Thymus (tissue), 11 donors: ENCODE data around the gene SMPD3. TPM values are rescaled to one million over a fixed set of nuclear protein-coding genes. Genes with fewer than 3 reads are reported as not detected.

ENCODE experiments used
- DNase-seq, 9 donors: peaks; one replicate each; pipeline ENCODE4 v3.0.0-alpha.2; 2013; ENCODE audit warnings: low spot score in 9 of 9, low read depth in 6 of 9, missing footprints in 1 of 9
- H3K27ac ChIP-seq, 2 donors: one replicate each; pipeline ENCODE4 v1.5.1; 2013; ENCODE audit warnings: control low read depth in 1 of 2, low read depth in 1 of 2, low read length in 1 of 2, mild to moderate bottlenecking in 1 of 2, moderate library complexity in 1 of 2
- H3K27me3 ChIP-seq, 2 donors: one replicate each; pipeline ENCODE4 v1.5.1; 2013; ENCODE audit warnings: low read length in 1 of 2; ENCODE audit not compliant: control insufficient read depth in 2 of 2, insufficient read depth in 1 of 2
- H3K36me3 ChIP-seq, 2 donors: one replicate each; pipeline ENCODE4 v1.5.1; 2013; ENCODE audit warnings: low read length in 1 of 2, mild to moderate bottlenecking in 1 of 2, moderate library complexity in 1 of 2; ENCODE audit not compliant: control insufficient read depth in 2 of 2, insufficient read depth in 2 of 2
- H3K4me1 ChIP-seq, 2 donors: one replicate each; pipeline ENCODE4 v1.5.1; 2013; ENCODE audit warnings: low read length in 2 of 2; ENCODE audit not compliant: control insufficient read depth in 2 of 2, insufficient read depth in 2 of 2
- H3K4me3 ChIP-seq, 2 donors: one replicate each; pipeline ENCODE4 v1.5.1; 2013; ENCODE audit warnings: low read length in 2 of 2, control low read depth in 1 of 2, mild to moderate bottlenecking in 1 of 2
- H3K9me3 ChIP-seq, 2 donors: one replicate each; pipeline ENCODE4 v1.5.1; 2013; ENCODE audit warnings: low read length in 1 of 2, mild to moderate bottlenecking in 1 of 2; ENCODE audit not compliant: control insufficient read depth in 2 of 2, insufficient read depth in 1 of 2
- WGBS: extraction: QIAGEN DNeasy Blood & Tissue Kit; methylation state at CpG from one replicate; pipeline ENCODE4 v1.1.7; 2013; 5-methylcytosine and 5-hydroxymethylcytosine counted together
- polyA plus RNA-seq: library from polyadenylated mRNA; stranded (reverse); fragments of 200-250 nt; gene quantifications from one replicate; pipeline ENCODE4 v1.2.3, GENCODE V29; 2013
- total RNA-seq: library from RNA; stranded (reverse); fragments of 120-200 nt; gene quantifications from one replicate; pipeline ENCODE4 v1.2.4, GENCODE V29; 2013
- donor health status: healthy.

SMPD3 gene
- total and polyA plus RNA-seq, 2 donors: 21.8 to 120 TPM

GRCh38 chr16:68466174-68466573 lies 17.9 kb upstream of the SMPD3 start:
- WGBS: 53% methylated on average over 4 of the region's 4 CpGs

GRCh38 chr16:68463904-68464303 lies 15.6 kb upstream of the SMPD3 start:
- no peaks in the 10 kb centered on the region for H3K36me3 ChIP-seq
- H3K27me3 ChIP-seq: peaks cover 0 to 5% of the 10 kb centered on the region in 2 donors
- DNase-seq: no peak
- H3K27ac ChIP-seq: no peak overlapping the region
- WGBS: 92% methylated on average over 2 of the region's 2 CpGs
- peaks cover 1 to 26% of the 10 kb centered on the region in 2 donors for H3K4me1 ChIP-seq
- H3K4me3 ChIP-seq: no peak overlapping the region
- peaks cover 0 to 10% of the 10 kb centered on the region in 2 donors for H3K9me3 ChIP-seq

More at GRCh38 chr16:68466174-68466573, 17.9 kb upstream of the SMPD3 start:
- Histone ChIP-seq H3K9me3 (peaks cover 0 to 10% of the 10 kb centered on the region in 2 donors), H3K4me3 (no peak overlapping the region), H3K36me3 (no peaks in the 10 kb centered on the region), H3K27ac (no peak overlapping the region), H3K4me1 (peaks cover 15 to 43% of the 10 kb centered on the region in 2 donors), H3K27me3 (no peaks in the 10 kb centered on the region)
- no peak for DNase-seq

GRCh38 chr16:68460067-68460466 lies 11.8 kb upstream of the SMPD3 start:
- Histone ChIP-seq H3K4me3 (no peak overlapping the region), H3K27me3 (peaks cover 0 to 5% of the 10 kb centered on the region in 2 donors), H3K4me1 (no peaks in the 10 kb centered on the region), H3K9me3 (peaks cover 0 to 10% of the 10 kb centered on the region in 2 donors), H3K36me3 (no peaks in the 10 kb centered on the region), H3K27ac (no peak overlapping the region)
- 96% methylated on average over 3 of the region's 3 CpGs for whole genome bisulfite sequencing
- no peak for DNase-seq

- DNase-seq: no peak
- peaks cover 0 to 10% of the 10 kb centered on the region in 2 donors for H3K9me3 ChIP-seq
- H3K36me3 ChIP-seq: no peaks in the 10 kb centered on the region
- H3K4me3 ChIP-seq: no peak overlapping the region
- H3K27me3 ChIP-seq: peaks cover 0 to 5% of the 10 kb centered on the region in 2 donors
- no peak overlapping the region for H3K27ac ChIP-seq
- no peaks in the 10 kb centered on the region for H3K4me1 ChIP-seq
- 92% methylated on average over 4 of the region's 4 CpGs for WGBS
Measured at GRCh38 chr16:68459457-68459856, 11.1 kb upstream of the SMPD3 start.

- WGBS: 93% methylated on average over 2 of the region's 2 CpGs
- no peak for DNase-seq
- no peak overlapping the region for H3K27ac ChIP-seq
Measured at GRCh38 chr16:68458551-68458950, 10.2 kb upstream of the SMPD3 start.

GRCh38 chr16:68458101-68458500 lies 9.8 kb upstream of the SMPD3 start:
- 96% methylated on average over 3 of the region's 3 CpGs for whole genome bisulfite sequencing
- no peak overlapping the region for H3K27ac ChIP-seq

More at GRCh38 chr16:68458551-68458950, 10.2 kb upstream of the SMPD3 start:
- Histone ChIP-seq H3K4me3 (no peak overlapping the region), H3K9me3 (peaks cover 0 to 12% of the 10 kb centered on the region in 2 donors), H3K4me1 (no peaks in the 10 kb centered on the region), H3K36me3 (no peaks in the 10 kb centered on the region), H3K27me3 (peaks cover 0 to 8% of the 10 kb centered on the region in 2 donors)

GRCh38 chr16:68455631-68456030 lies 7.3 kb upstream of the SMPD3 start:
- no peaks in the 10 kb centered on the region for H3K36me3 ChIP-seq
- H3K9me3 ChIP-seq: peaks cover 0 to 3% of the 10 kb centered on the region in 2 donors
- H3K4me3 ChIP-seq: no peak overlapping the region
- no peak overlapping the region for H3K27ac ChIP-seq
- 97% methylated on average over 3 of the region's 3 CpGs for WGBS
- peaks cover 0 to 10% of the 10 kb centered on the region in 2 donors for H3K27me3 ChIP-seq
- no peak for DNase-seq
- H3K4me1 ChIP-seq: no peaks in the 10 kb centered on the region

More at GRCh38 chr16:68458101-68458500, 9.8 kb upstream of the SMPD3 start:
- no peaks in the 10 kb centered on the region for H3K36me3 ChIP-seq
- H3K4me3 ChIP-seq: no peak overlapping the region
- peaks cover 0 to 8% of the 10 kb centered on the region in 2 donors for H3K27me3 ChIP-seq
- peaks cover 0 to 9% of the 10 kb centered on the region in 2 donors for H3K9me3 ChIP-seq
- no peaks in the 10 kb centered on the region for H3K4me1 ChIP-seq
- DNase-seq: no peak

GRCh38 chr16:68454920-68455435 lies 6.7 kb upstream of the SMPD3 start:
- Histone ChIP-seq H3K36me3 (no peaks in the 10 kb centered on the region), H3K9me3 (peaks cover 0 to 3% of the 10 kb centered on the region in 2 donors), H3K27me3 (peaks cover 0 to 10% of the 10 kb centered on the region in 2 donors), H3K27ac (no peak overlapping the region), H3K4me3 (no peak overlapping the region), H3K4me1 (no peaks in the 10 kb centered on the region)
- WGBS: 91% methylated on average over 5 of the region's 5 CpGs
- no peak for DNase-seq

- WGBS: 98% methylated on average over 2 of the region's 2 CpGs
- Histone ChIP-seq H3K27me3 (peaks cover 0 to 7% of the 10 kb centered on the region in 2 donors), H3K27ac (no peak overlapping the region), H3K4me1 (peaks cover 3 to 4% of the 10 kb centered on the region in 2 donors), H3K4me3 (no peak overlapping the region), H3K9me3 (peaks cover 0 to 3% of the 10 kb centered on the region in 2 donors), H3K36me3 (no peaks in the 10 kb centered on the region)
- no peak for DNase-seq
Measured at GRCh38 chr16:68453816-68454215, 5.5 kb upstream of the SMPD3 start.
